ENCODE results near the gene KERA. TPM values are rescaled to one million over a fixed set of nuclear protein-coding genes. Genes with fewer than 3 reads are reported as not detected.

The KERA gene
- total and polyA plus RNA-seq, 2 experiments from 2014 or later: not detected

DNA sequence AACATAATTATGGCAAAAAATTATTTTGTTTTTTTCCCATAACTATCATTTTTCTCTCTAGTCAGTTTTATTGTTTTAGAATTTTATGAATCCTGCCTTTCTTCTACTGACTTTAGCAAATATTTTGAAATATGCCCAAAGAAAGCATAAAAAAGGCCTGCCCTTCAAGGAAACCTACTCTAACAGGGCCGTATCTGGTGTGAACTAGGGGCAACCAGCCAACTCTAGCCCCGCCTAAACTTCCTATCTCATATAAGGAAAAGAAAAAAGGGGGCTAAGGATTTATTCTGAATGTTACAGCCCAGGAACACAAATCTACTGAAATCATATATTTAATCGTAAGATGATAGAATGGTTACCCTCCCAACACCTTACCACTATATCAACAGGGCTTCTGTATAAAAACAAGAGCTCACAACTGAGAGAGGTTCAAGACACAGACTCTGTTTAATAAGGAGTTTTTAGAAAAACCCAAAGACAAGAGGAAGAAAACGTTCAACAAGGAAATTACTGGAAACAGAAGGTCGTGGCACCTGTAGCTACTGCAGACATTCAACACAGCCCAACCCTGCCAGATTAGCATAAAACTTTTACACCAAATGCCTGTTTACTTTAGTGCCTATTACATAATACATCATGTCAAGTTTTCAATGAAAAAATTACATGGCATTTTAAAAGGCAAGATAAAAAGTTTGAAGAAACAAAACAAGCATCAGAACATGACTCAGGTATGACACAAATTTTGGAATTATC lies 40.1 kb downstream of the KERA start:
- Mint-ChIP-seq H3K4me3 (no peak overlapping the region), H3K27me3 (ENCODE audit: insufficient read depth, low read depth, poor library complexity) (peaks cover 2% of the 10 kb centered on the region), H3K9me3 (no peaks in the 10 kb centered on the region), H3K27ac (no peak overlapping the region; the same call in 1 of the 2 replicates), H3K4me1 (no peaks in the 10 kb centered on the region), H3K36me3 (ENCODE audit: low read depth) (no peaks in the 10 kb centered on the region)
- no peaks in the 10 kb centered on the region for H3K79me2 ChIP-seq (replicated peaks; ENCODE audit: insufficient read depth)
- no peaks in the 10 kb centered on the region for H3F3A ChIP-seq (replicated peaks; ENCODE audit: low read depth)
- DNase-seq (ENCODE audit: low spot score): no peak
- H4K20me1 ChIP-seq (replicated peaks; ENCODE audit: insufficient read depth): no peaks in the 10 kb centered on the region
- no peaks in the 10 kb centered on the region for H3K9me2 ChIP-seq (ENCODE audit: insufficient read depth)
- H3K4me2 ChIP-seq: no peak overlapping the region
- no peak for ATAC-seq
- no peaks in the 10 kb centered on the region for H3K27me3 ChIP-seq (ENCODE audit: insufficient read depth)
- TF ChIP-seq, protein P1, sequence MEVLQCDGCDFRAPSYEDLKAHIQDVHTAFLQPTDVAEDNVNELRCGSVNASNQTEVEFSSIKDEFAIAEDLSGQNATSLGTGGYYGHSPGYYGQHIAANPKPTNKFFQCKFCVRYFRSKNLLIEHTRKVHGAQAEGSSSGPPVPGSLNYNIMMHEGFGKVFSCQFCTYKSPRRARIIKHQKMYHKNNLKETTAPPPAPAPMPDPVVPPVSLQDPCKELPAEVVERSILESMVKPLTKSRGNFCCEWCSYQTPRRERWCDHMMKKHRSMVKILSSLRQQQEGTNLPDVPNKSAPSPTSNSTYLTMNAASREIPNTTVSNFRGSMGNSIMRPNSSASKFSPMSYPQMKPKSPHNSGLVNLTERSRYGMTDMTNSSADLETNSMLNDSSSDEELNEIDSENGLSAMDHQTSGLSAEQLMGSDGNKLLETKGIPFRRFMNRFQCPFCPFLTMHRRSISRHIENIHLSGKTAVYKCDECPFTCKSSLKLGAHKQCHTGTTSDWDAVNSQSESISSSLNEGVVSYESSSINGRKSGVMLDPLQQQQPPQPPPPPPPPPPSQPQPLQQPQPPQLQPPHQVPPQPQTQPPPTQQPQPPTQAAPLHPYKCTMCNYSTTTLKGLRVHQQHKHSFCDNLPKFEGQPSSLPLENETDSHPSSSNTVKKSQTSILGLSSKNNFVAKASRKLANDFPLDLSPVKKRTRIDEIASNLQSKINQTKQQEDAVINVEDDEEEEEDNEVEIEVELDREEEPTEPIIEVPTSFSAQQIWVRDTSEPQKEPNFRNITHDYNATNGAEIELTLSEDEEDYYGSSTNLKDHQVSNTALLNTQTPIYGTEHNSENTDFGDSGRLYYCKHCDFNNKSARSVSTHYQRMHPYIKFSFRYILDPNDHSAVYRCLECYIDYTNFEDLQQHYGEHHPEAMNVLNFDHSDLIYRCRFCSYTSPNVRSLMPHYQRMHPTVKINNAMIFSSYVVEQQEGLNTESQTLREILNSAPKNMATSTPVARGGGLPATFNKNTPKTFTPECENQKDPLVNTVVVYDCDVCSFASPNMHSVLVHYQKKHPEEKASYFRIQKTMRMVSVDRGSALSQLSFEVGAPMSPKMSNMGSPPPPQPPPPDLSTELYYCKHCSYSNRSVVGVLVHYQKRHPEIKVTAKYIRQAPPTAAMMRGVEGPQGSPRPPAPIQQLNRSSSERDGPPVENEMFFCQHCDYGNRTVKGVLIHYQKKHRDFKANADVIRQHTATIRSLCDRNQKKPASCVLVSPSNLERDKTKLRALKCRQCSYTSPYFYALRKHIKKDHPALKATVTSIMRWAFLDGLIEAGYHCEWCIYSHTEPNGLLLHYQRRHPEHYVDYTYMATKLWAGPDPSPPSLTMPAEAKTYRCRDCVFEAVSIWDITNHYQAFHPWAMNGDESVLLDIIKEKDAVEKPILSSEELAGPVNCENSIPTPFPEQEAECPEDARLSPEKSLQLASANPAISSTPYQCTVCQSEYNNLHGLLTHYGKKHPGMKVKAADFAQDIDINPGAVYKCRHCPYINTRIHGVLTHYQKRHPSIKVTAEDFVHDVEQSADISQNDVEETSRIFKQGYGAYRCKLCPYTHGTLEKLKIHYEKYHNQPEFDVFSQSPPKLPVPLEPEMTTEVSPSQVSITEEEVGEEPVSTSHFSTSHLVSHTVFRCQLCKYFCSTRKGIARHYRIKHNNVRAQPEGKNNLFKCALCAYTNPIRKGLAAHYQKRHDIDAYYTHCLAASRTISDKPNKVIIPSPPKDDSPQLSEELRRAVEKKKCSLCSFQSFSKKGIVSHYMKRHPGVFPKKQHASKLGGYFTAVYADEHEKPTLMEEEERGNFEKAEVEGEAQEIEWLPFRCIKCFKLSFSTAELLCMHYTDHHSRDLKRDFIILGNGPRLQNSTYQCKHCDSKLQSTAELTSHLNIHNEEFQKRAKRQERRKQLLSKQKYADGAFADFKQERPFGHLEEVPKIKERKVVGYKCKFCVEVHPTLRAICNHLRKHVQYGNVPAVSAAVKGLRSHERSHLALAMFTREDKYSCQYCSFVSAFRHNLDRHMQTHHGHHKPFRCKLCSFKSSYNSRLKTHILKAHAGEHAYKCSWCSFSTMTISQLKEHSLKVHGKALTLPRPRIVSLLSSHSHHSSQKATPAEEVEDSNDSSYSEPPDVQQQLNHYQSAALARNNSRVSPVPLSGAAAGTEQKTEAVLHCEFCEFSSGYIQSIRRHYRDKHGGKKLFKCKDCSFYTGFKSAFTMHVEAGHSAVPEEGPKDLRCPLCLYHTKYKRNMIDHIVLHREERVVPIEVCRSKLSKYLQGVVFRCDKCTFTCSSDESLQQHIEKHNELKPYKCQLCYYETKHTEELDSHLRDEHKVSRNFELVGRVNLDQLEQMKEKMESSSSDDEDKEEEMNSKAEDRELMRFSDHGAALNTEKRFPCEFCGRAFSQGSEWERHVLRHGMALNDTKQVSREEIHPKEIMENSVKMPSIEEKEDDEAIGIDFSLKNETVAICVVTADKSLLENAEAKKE (CRISPR knock-in tag; IDR thresholded peaks at IDR 0.05): no peak
- TF ChIP-seq STAT1 (IDR thresholded peaks at IDR 0.05; ENCODE audit: unreplicated experiment): no peak
- TF ChIP-seq NANOG (IDR thresholded peaks at IDR 0.05; ENCODE audit: borderline replicate concordance): no peak
- TF ChIP-seq POLR2AphosphoS5 (IDR thresholded peaks at IDR 0.05; ENCODE audit: low read depth): no peak
- TF ChIP-seq ZNF331 (CRISPR knock-in tag; IDR thresholded peaks at IDR 0.05; ENCODE audit: low read depth): no peak
- TF ChIP-seq ZNF114 (CRISPR knock-in tag; IDR thresholded peaks at IDR 0.05): no peak
- no peak for TF ChIP-seq EZH2phosphoT487 (IDR thresholded peaks at IDR 0.05; ENCODE audit: unreplicated experiment)
- TF ChIP-seq, protein P2, sequence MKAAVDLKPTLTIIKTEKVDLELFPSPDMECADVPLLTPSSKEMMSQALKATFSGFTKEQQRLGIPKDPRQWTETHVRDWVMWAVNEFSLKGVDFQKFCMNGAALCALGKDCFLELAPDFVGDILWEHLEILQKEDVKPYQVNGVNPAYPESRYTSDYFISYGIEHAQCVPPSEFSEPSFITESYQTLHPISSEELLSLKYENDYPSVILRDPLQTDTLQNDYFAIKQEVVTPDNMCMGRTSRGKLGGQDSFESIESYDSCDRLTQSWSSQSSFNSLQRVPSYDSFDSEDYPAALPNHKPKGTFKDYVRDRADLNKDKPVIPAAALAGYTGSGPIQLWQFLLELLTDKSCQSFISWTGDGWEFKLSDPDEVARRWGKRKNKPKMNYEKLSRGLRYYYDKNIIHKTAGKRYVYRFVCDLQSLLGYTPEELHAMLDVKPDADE (IDR thresholded peaks at IDR 0.05): no peak
- no peak overlapping the region for H3K4me3 ChIP-seq
- no peaks in the 10 kb centered on the region for H3K4me1 ChIP-seq (ENCODE audit: insufficient read depth)
- H2AFZ ChIP-seq: no peak overlapping the region
- H3K27ac ChIP-seq (ENCODE audit: low read depth): no peak overlapping the region
- no peaks in the 10 kb centered on the region for H3K36me3 ChIP-seq (ENCODE audit: insufficient read depth)
